Measurements from ENCODE around the gene U2AF1L4. TPM values are rescaled to one million over a fixed set of nuclear protein-coding genes. Genes with fewer than 3 reads are reported as not detected.

The U2AF1L4 gene
- total and polyA plus RNA-seq, 2 donors (not counting 3 experiments of a cell fraction or from before 2014, with no cell fraction given), result 5.6 to 13.5 TPM

- CTCF ChIA-PET, result no interaction called here
- peaks cover 26 to 80% of the 10 kb centered on the region in 2 experiments for H3K36me3 ChIP-seq (ENCODE audit: control insufficient read depth in 2 of 2, extremely low read depth in 1 of 2, insufficient read depth in 2 of 2, low read length in 2 of 2)
- POLR2A ChIA-PET, result no interaction called here
- intact Hi-C loops (cut with micrococcal nuclease) (no loop called here), dilution Hi-C loops (cut with MboI; ENCODE audit: extremely low pct_ligation_motif_present, low sequenced_read_pairs) (no loop called here)
- peaks cover 7% of the 10 kb centered on the region for H3K79me2 ChIP-seq (ENCODE audit: control insufficient read depth, insufficient read depth, low read length)
- no TSS peak for BruUV-seq (replicated peaks)
- H3K4me1 ChIP-seq (ENCODE audit: control insufficient read depth, extremely low read depth, insufficient read depth, low read length), result no peaks in the 10 kb centered on the region
- FAIRE-seq (no peak), DNase-seq (ENCODE audit: low read depth, low spot score) (no peak)
- TF ChIP-seq CTCF (IDR thresholded peaks at IDR 0.05; ENCODE audit: extremely low read depth in 1 of 2, insufficient read depth in 1 of 2, low read depth in 1 of 2, low read length in 2 of 2) (no peak), FOS (IDR thresholded peaks at IDR 0.05; ENCODE audit: borderline replicate concordance, insufficient read depth, low read length) (no peak), POLR2A (IDR thresholded peaks at IDR 0.05; ENCODE audit: low read depth, low read length) (no peak), GATA2 (IDR thresholded peaks at IDR 0.05; ENCODE audit: insufficient read depth, insufficient read length, low read depth, low read length) (no peak), EZH2 (IDR thresholded peaks at IDR 0.05; ENCODE audit: borderline replicate concordance, low read depth, low read length, severe bottlenecking) (no peak)
- TF ChIP-seq, protein P1, sequence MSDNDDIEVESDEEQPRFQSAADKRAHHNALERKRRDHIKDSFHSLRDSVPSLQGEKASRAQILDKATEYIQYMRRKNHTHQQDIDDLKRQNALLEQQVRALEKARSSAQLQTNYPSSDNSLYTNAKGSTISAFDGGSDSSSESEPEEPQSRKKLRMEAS (IDR thresholded peaks at IDR 0.05; ENCODE audit: insufficient read depth, insufficient read length), result no peak
- H4K20me1 ChIP-seq (replicated peaks; ENCODE audit: control insufficient read depth, extremely low read depth, insufficient read depth, low read length), result no peaks in the 10 kb centered on the region
- no peaks in the 10 kb centered on the region for H3K9me3 ChIP-seq (replicated peaks; ENCODE audit: control insufficient read depth, insufficient read depth, low read length)
- H2AFZ ChIP-seq (ENCODE audit: low read depth, low read length), result no peak overlapping the region
- no peaks in the 10 kb centered on the region for H3K27me3 ChIP-seq (ENCODE audit: control insufficient read depth in 2 of 2, insufficient read depth in 2 of 2, low read length in 2 of 2)
- H3K27ac ChIP-seq (ENCODE audit: insufficient read depth, low read depth, low read length), result no peak overlapping the region
- H3K9me1 ChIP-seq (replicated peaks; ENCODE audit: control insufficient read depth, extremely low read depth, insufficient read depth, low read length), result no peaks in the 10 kb centered on the region
- H3K9ac ChIP-seq (replicated peaks; ENCODE audit: extremely low read depth, insufficient read depth, low read length), result no peak overlapping the region
- no peak overlapping the region for H3K4me3 ChIP-seq (replicated peaks in 1 of 3; ENCODE audit: insufficient read depth in 1 of 3, low read depth in 1 of 3, low read length in 3 of 3)
- no peak overlapping the region for H3K4me2 ChIP-seq (ENCODE audit: insufficient read depth, low read length)
Measured at GRCh38 chr19:35725216-35725861, 19.9 kb downstream of the U2AF1L4 start.
